GM12891 (cell line): ENCODE results near the gene AMER1.

Source experiments
- POLR2A ChIP-seq: IDR thresholded peaks from 2 replicates; pipeline ENCODE4 v1.6.1; 2011; ENCODE audit warnings: low read depth, low read length, control low read depth
- SPI1 ChIP-seq: IDR thresholded peaks from 2 replicates; pipeline ENCODE4 v1.6.1; 2011; ENCODE audit warnings: low read depth, low read length, control low read depth

- no peak for TF ChIP-seq POLR2A
- no peak for TF ChIP-seq SPI1
These were observed 52.7 kb downstream of the AMER1 start for GRCh38 chrX:64152857-64153256.
